GM10248 (cell line): ENCODE measurements around the gene KLB.
"Not testable (repeated sequence)": the region's sequence is repeated elsewhere in the genome, so short reads cannot be mapped to it uniquely, and the experiment has no call there.

ENCODE experiments used
- CTCF ChIA-PET: fragments of 300-600 bp; sonication (Branson Sonifier 250); formaldehyde crosslinking; extraction: SDS; loops from one replicate; lab custom pipeline; 2021; ENCODE audit warnings: antibody characterized with exemption; lab: Yijun Ruan, JAX
- POLR2A ChIA-PET: fragments of 350-650 bp; sonication (Branson Sonifier 250); formaldehyde crosslinking; extraction: SDS; loops from one replicate; lab custom pipeline; 2020; ENCODE audit warnings: antibody characterized with exemption; lab: Yijun Ruan, JAX
- DNase-seq: peaks from one replicate; pipeline ENCODE4 v3.0.0; 2012; ENCODE audit errors: extremely low spot score
- TF ChIP-seq, protein P1 (sequence below): IDR thresholded peaks from 2 replicates; pipeline ENCODE4 v1.5.1; 2012; ENCODE audit warnings: mild to moderate bottlenecking, low read depth; ENCODE audit errors: extremely low read depth, missing control alignments, control extremely low read depth

Gene KLB

DNA sequence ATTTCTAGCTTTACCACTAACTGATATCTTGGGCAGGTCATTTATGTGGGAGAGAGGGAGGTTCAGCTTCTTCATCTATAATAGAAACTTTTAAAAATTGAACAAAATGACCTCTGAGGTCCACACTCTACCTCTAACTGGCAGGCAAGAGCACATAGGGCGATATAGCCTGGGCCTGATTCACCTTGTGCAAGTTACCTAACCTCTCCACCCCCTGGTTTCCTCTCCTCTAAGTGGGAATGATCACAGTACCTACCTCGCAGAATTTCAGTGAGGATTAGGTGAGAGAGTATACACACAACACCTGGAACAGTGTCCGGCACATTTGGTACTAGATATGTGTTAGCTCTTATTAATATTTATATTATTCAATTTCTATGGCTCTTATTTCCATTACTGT, 15.5 kb downstream of the KLB start:
- ChIA-PET CTCF (interaction anchor here (1.0 to 2.4 kb wide), 3 partner anchors 8 to 14 kb away, joined by 3 to 7 read pairs (median 6); no protein-coding TSS in a partner anchor), POLR2A (no interaction called here)
- TF ChIP-seq, protein P1, sequence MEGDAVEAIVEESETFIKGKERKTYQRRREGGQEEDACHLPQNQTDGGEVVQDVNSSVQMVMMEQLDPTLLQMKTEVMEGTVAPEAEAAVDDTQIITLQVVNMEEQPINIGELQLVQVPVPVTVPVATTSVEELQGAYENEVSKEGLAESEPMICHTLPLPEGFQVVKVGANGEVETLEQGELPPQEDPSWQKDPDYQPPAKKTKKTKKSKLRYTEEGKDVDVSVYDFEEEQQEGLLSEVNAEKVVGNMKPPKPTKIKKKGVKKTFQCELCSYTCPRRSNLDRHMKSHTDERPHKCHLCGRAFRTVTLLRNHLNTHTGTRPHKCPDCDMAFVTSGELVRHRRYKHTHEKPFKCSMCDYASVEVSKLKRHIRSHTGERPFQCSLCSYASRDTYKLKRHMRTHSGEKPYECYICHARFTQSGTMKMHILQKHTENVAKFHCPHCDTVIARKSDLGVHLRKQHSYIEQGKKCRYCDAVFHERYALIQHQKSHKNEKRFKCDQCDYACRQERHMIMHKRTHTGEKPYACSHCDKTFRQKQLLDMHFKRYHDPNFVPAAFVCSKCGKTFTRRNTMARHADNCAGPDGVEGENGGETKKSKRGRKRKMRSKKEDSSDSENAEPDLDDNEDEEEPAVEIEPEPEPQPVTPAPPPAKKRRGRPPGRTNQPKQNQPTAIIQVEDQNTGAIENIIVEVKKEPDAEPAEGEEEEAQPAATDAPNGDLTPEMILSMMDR: no peak
- DNase-seq: no peak

DNA sequence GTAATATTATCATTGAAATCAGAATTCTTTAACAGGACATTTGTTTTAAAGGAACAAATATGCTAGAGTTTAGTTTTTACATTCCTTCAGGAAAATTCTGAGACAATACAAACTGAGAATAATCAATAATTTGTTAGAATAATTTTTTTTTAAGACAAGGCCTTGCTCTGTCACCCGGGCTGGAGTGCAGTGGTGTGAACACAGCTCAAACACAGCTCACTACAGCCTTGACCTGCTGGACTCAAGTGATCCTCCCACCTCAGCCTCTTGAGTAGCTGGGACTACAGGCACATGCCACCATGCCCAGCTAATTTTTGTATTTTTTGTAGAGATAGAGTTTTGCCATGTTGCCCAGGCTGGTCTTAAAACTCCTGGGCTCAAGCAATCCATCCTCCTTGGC, 18.6 kb downstream of the KLB start:
- POLR2A ChIA-PET, CTCF ChIA-PET: not testable (repeated sequence)

DNA sequence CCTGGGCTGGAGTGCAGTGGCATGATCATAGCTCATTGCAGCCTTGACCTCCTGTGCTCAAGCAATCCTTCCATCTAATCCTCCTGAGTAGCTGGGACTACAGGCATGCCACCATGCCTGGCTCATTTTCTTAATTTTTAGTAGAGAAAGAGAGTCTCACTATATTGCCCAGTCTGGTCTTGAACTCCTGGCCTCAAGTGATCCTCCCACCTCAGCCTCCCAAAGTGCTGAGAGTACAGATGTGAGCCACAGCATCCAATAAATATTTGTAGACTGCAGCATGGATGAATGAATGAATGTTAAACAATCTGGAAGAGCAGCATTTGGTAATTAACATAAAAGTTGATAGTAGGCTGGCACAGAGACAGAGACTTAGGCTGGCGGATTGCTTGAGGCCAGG, 20.0 kb downstream of the KLB start:
- CTCF ChIA-PET: interaction anchor here (1.5 to 1.9 kb wide), 2 partner anchors 10 to 12 kb away, joined by 4 to 8 read pairs; no protein-coding TSS in a partner anchor
- POLR2A ChIA-PET: no interaction called here
- DNase-seq: no peak
- TF ChIP-seq, protein P1: no peak

More for the DNA sequence above, 18.6 kb downstream of the KLB start:
- not testable (repeated sequence) for DNase-seq

DNA sequence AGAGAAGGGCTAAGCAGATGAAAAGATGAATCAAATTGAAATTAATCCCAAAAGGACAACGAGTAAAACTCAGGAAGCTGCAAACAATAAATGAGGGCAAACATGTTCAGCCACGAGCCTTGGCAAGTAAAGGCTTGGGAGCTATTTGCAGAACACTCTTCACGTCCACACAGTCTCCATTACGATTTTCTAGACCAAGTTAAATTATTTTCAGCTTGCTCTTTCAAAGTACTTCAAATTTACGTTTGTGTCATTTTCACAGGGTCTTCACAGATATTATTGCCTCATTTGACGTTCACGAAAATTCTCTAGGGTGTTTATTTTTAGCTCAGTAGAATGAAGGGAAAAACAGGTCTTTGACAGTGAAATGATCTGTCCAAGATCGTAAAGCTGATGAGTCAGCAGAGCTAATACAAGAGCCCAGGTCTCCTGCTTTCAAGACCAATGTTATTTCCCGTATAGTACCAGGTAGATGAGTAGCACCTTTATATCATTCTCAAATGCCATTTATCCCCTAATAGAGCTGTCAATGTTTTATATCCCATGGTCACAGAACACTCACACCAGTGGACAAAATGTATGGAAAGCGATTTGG, 20.9 kb downstream of the KLB start:
- ChIA-PET POLR2A (interaction anchor here (0.7 kb wide), 1 partner anchor 8 kb away, joined by 3 read pairs; no protein-coding TSS in a partner anchor), CTCF (interaction anchor here (0.8 to 1.9 kb wide), 5 partner anchors 8 to 14 kb away, joined by 3 to 8 read pairs (median 4); no protein-coding TSS in a partner anchor)
- no peak for DNase-seq
- TF ChIP-seq, protein P1: no peak

DNA sequence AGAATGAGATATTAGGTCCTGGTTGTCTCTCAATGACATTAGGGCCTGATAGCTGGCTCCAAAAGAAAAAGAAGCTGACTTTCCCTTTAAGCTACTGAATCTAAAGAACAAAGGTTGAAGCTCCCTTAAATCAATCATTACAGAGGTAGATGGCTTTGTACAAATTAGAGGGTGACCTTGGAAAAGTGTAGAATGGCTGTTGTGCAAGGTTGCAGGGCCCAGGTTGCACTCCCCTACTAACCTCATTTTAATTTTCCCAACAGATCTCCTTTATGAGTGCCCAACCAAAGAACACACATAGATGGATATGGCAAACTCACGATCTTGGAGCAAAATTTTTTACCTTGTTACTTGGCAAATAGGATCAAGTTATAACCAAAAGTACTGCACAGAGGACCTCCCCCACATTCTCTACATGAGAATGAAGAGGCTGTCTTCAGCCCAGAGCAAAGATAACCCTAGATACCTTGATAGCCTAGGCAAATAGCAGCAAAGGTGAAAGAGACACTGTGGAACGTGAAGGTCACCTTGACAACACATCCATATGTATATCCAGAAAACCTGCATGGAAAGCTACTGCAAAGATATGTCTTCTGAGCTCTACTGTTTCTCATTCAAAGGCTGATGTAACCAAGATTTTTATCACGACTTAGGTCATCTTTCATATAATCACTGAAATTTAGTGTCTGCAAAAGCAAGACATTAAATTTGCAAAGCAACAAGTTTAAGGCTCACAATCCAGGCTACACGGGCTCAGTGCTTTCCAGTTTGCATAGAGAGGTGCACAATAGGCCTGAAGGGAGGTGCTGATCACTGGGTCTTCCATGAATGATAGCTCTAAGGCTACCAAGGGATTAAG, 23.0 kb downstream of the KLB start:
- DNase-seq: no peak
- ChIA-PET CTCF (interaction anchor here (0.7 to 1.5 kb wide), 4 partner anchors 7 to 29 kb away, joined by 3 to 7 read pairs (median 3); no protein-coding TSS in a partner anchor), POLR2A (no interaction called here)
- TF ChIP-seq, protein P1: no peak

DNA sequence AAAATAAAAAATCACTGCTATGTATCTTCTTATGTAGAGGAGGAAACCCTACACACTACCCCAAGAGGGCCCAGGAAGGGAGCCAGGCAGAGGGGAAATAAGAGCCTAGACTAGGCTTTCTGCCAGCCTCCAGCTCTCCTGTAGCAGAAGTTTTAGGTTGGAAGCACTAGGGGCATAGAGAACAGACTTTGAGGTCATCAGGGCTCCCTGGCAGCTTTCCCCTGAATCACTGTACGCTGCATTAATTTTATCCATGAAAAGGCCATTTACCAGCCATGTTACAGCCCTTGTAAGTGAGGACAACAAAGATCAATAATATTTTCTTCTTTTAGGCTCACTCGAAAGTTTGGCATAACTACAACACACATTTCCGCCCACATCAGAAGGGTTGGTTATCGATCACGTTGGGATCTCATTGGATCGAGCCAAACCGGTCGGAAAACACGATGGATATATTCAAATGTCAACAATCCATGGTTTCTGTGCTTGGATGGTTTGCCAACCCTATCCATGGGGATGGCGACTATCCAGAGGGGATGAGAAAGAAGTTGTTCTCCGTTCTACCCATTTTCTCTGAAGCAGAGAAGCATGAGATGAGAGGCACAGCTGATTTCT, 27.3 kb downstream of the KLB start:
- CTCF ChIA-PET: no interaction called here
- no peak for DNase-seq
- POLR2A ChIA-PET: no interaction called here
- TF ChIP-seq, protein P1: no peak
